ENCODE results near the gene LINGO1. TPM values are rescaled to one million over a fixed set of nuclear protein-coding genes. Genes with fewer than 3 reads are reported as not detected.

LINGO1 gene
- total and polyA plus RNA-seq, 5 donors from 2014 or later = not detected

GRCh38 chr15:77650265-77650664, 17.6 kb upstream of the LINGO1 start:
- Histone ChIP-seq H3K27ac (ENCODE audit: insufficient read depth, low read length, poor library complexity, severe bottlenecking) (no peak overlapping the region), H3K9me3 (ENCODE audit: control insufficient read depth in 2 of 2, low read length in 2 of 2) (no peaks in the 10 kb centered on the region), H3K27me3 (ENCODE audit: control insufficient read depth, insufficient read depth, low read length) (no peaks in the 10 kb centered on the region), H3K4me3 (ENCODE audit: low read depth, low read length) (no peak overlapping the region), H3K4me1 (ENCODE audit: control insufficient read depth, insufficient read depth, low read length, poor library complexity, severe bottlenecking) (no peaks in the 10 kb centered on the region), H3K36me3 (ENCODE audit: control insufficient read depth, insufficient read depth, low read length) (no peaks in the 10 kb centered on the region)
- Mint-ChIP-seq H3K9me3 (peaks cover 0 to 3% (median 0%) of the 10 kb centered on the region in 7 donors), H3K27ac (no peak overlapping the region), H3K4me1 (peaks cover 0 to under 1% (median 0%) of the 10 kb centered on the region in 4 donors), H3K27me3 (peaks cover 14% of the 10 kb centered on the region), H3K4me3 (no peak overlapping the region), H3K36me3 (no peaks in the 10 kb centered on the region)
- DNase-seq = no peak
- no peak for ATAC-seq (ENCODE audit: low read depth in 2 of 2)

- ATAC-seq (ENCODE audit: low read depth in 2 of 2) (no peak), DNase-seq (no peak)
- no peak overlapping the region for H3K4me3 Mint-ChIP-seq
- H3K4me3 ChIP-seq (ENCODE audit: low read depth, low read length) = no peak overlapping the region
- H3K4me1 ChIP-seq (ENCODE audit: control insufficient read depth, insufficient read depth, low read length, poor library complexity, severe bottlenecking) = no peaks in the 10 kb centered on the region
- no peaks in the 10 kb centered on the region for H3K36me3 ChIP-seq (ENCODE audit: control insufficient read depth, insufficient read depth, low read length)
- no peaks in the 10 kb centered on the region for H3K4me1 Mint-ChIP-seq
- H3K9me3 Mint-ChIP-seq = peaks cover 0 to 3% (median 0%) of the 10 kb centered on the region in 7 donors
- H3K27me3 Mint-ChIP-seq = peaks cover 14% of the 10 kb centered on the region
- H3K9me3 ChIP-seq (ENCODE audit: control insufficient read depth in 2 of 2, low read length in 2 of 2) = no peaks in the 10 kb centered on the region
- no peak overlapping the region for H3K27ac Mint-ChIP-seq
- no peak overlapping the region for H3K27ac ChIP-seq (ENCODE audit: insufficient read depth, low read length, poor library complexity, severe bottlenecking)
- H3K36me3 Mint-ChIP-seq = no peaks in the 10 kb centered on the region
- H3K27me3 ChIP-seq (ENCODE audit: control insufficient read depth, insufficient read depth, low read length) = no peaks in the 10 kb centered on the region
Observed at GRCh38 chr15:77649610-77650009, 16.9 kb upstream of the LINGO1 start.

GRCh38 chr15:77649017-77649416, 16.3 kb upstream of the LINGO1 start:
- no peak for ATAC-seq (ENCODE audit: low read depth in 2 of 2)
- Mint-ChIP-seq H3K4me3 (no peak overlapping the region), H3K27ac (no peak overlapping the region), H3K36me3 (no peaks in the 10 kb centered on the region), H3K4me1 (no peaks in the 10 kb centered on the region), H3K27me3 (peaks cover 14% of the 10 kb centered on the region), H3K9me3 (peaks cover 0 to 2% (median 0%) of the 10 kb centered on the region in 7 donors)
- H3K36me3 ChIP-seq (ENCODE audit: control insufficient read depth, insufficient read depth, low read length) = no peaks in the 10 kb centered on the region
- H3K9me3 ChIP-seq (ENCODE audit: control insufficient read depth in 2 of 2, low read length in 2 of 2) = no peaks in the 10 kb centered on the region
- no peaks in the 10 kb centered on the region for H3K27me3 ChIP-seq (ENCODE audit: control insufficient read depth, insufficient read depth, low read length)
- no peak for DNase-seq
- H3K4me1 ChIP-seq (ENCODE audit: control insufficient read depth, insufficient read depth, low read length, poor library complexity, severe bottlenecking) = no peaks in the 10 kb centered on the region
- H3K4me3 ChIP-seq (ENCODE audit: low read depth, low read length) = no peak overlapping the region
- H3K27ac ChIP-seq (ENCODE audit: insufficient read depth, low read length, poor library complexity, severe bottlenecking) = no peak overlapping the region

GRCh38 chr15:77647961-77648360, 15.2 kb upstream of the LINGO1 start:
- ATAC-seq (ENCODE audit: low read depth in 2 of 2) = no peak
- Mint-ChIP-seq H3K9me3 (peaks cover 0 to 1% (median 0%) of the 10 kb centered on the region in 7 donors), H3K36me3 (no peaks in the 10 kb centered on the region), H3K4me1 (no peaks in the 10 kb centered on the region), H3K27me3 (peaks cover 10% of the 10 kb centered on the region), H3K4me3 (no peak overlapping the region), H3K27ac (no peak overlapping the region)
- DNase-seq = no peak
- no peaks in the 10 kb centered on the region for H3K36me3 ChIP-seq (ENCODE audit: control insufficient read depth, insufficient read depth, low read length)
- H3K27ac ChIP-seq (ENCODE audit: insufficient read depth, low read length, poor library complexity, severe bottlenecking) = no peak overlapping the region
- no peak overlapping the region for H3K4me3 ChIP-seq (ENCODE audit: low read depth, low read length)
- H3K4me1 ChIP-seq (ENCODE audit: control insufficient read depth, insufficient read depth, low read length, poor library complexity, severe bottlenecking) = no peaks in the 10 kb centered on the region
- H3K9me3 ChIP-seq (ENCODE audit: control insufficient read depth in 2 of 2, low read length in 2 of 2) = no peaks in the 10 kb centered on the region
- H3K27me3 ChIP-seq (ENCODE audit: control insufficient read depth, insufficient read depth, low read length) = no peaks in the 10 kb centered on the region

- peaks cover 0 to 1% (median 0%) of the 10 kb centered on the region in 7 donors for H3K9me3 Mint-ChIP-seq
- Histone ChIP-seq H3K27me3 (ENCODE audit: control insufficient read depth, insufficient read depth, low read length) (no peaks in the 10 kb centered on the region), H3K9me3 (ENCODE audit: control insufficient read depth in 2 of 2, low read length in 2 of 2) (no peaks in the 10 kb centered on the region), H3K4me3 (ENCODE audit: low read depth, low read length) (no peak overlapping the region), H3K27ac (ENCODE audit: insufficient read depth, low read length, poor library complexity, severe bottlenecking) (no peak overlapping the region), H3K4me1 (ENCODE audit: control insufficient read depth, insufficient read depth, low read length, poor library complexity, severe bottlenecking) (no peaks in the 10 kb centered on the region), H3K36me3 (ENCODE audit: control insufficient read depth, insufficient read depth, low read length) (no peaks in the 10 kb centered on the region)
- no peak overlapping the region for H3K27ac Mint-ChIP-seq
- no peak overlapping the region for H3K4me3 Mint-ChIP-seq
- H3K4me1 Mint-ChIP-seq = no peaks in the 10 kb centered on the region
- H3K36me3 Mint-ChIP-seq = no peaks in the 10 kb centered on the region
- no peak for ATAC-seq (ENCODE audit: low read depth in 2 of 2)
- DNase-seq = no peak
- H3K27me3 Mint-ChIP-seq = peaks cover 4% of the 10 kb centered on the region
Observed at GRCh38 chr15:77646104-77646694, 13.5 kb upstream of the LINGO1 start.

GRCh38 chr15:77645602-77646001, 12.9 kb upstream of the LINGO1 start:
- peaks cover 0 to 1% (median 0%) of the 10 kb centered on the region in 7 donors for H3K9me3 Mint-ChIP-seq
- ATAC-seq (ENCODE audit: low read depth in 2 of 2) (no peak), DNase-seq (no peak)
- H3K27me3 ChIP-seq (ENCODE audit: control insufficient read depth, insufficient read depth, low read length) = no peaks in the 10 kb centered on the region
- H3K27ac ChIP-seq (ENCODE audit: insufficient read depth, low read length, poor library complexity, severe bottlenecking) = no peak overlapping the region
- H3K4me1 Mint-ChIP-seq = no peaks in the 10 kb centered on the region
- H3K36me3 ChIP-seq (ENCODE audit: control insufficient read depth, insufficient read depth, low read length) = no peaks in the 10 kb centered on the region
- no peak overlapping the region for H3K27ac Mint-ChIP-seq
- H3K27me3 Mint-ChIP-seq = peaks cover 4% of the 10 kb centered on the region
- H3K4me3 Mint-ChIP-seq = no peak overlapping the region
- no peaks in the 10 kb centered on the region for H3K9me3 ChIP-seq (ENCODE audit: control insufficient read depth in 2 of 2, low read length in 2 of 2)
- H3K4me3 ChIP-seq (ENCODE audit: low read depth, low read length) = no peak overlapping the region
- H3K36me3 Mint-ChIP-seq = no peaks in the 10 kb centered on the region
- no peaks in the 10 kb centered on the region for H3K4me1 ChIP-seq (ENCODE audit: control insufficient read depth, insufficient read depth, low read length, poor library complexity, severe bottlenecking)

- H3K36me3 Mint-ChIP-seq = no peaks in the 10 kb centered on the region
- peaks cover 7% of the 10 kb centered on the region for H3K27me3 Mint-ChIP-seq
- Histone ChIP-seq H3K36me3 (ENCODE audit: control insufficient read depth, insufficient read depth, low read length) (no peaks in the 10 kb centered on the region), H3K9me3 (ENCODE audit: control insufficient read depth in 2 of 2, low read length in 2 of 2) (no peaks in the 10 kb centered on the region), H3K4me1 (ENCODE audit: control insufficient read depth, insufficient read depth, low read length, poor library complexity, severe bottlenecking) (no peaks in the 10 kb centered on the region), H3K27me3 (ENCODE audit: control insufficient read depth, insufficient read depth, low read length) (no peaks in the 10 kb centered on the region), H3K4me3 (ENCODE audit: low read depth, low read length) (no peak overlapping the region), H3K27ac (ENCODE audit: insufficient read depth, low read length, poor library complexity, severe bottlenecking) (no peak overlapping the region)
- H3K27ac Mint-ChIP-seq = no peak overlapping the region
- H3K4me1 Mint-ChIP-seq = no peaks in the 10 kb centered on the region
- DNase-seq (no peak), ATAC-seq (ENCODE audit: low read depth in 2 of 2) (no peak)
- H3K4me3 Mint-ChIP-seq = no peak overlapping the region
- peaks cover 0 to 3% (median 0%) of the 10 kb centered on the region in 7 donors for H3K9me3 Mint-ChIP-seq
Observed at GRCh38 chr15:77644543-77645247, 12.0 kb upstream of the LINGO1 start.

GRCh38 chr15:77643764-77644163, 11.1 kb upstream of the LINGO1 start:
- H3K4me1 ChIP-seq (ENCODE audit: control insufficient read depth, insufficient read depth, low read length, poor library complexity, severe bottlenecking) = no peaks in the 10 kb centered on the region
- Mint-ChIP-seq H3K27ac (no peak overlapping the region), H3K4me3 (no peak overlapping the region), H3K36me3 (no peaks in the 10 kb centered on the region), H3K9me3 (peaks cover 0 to 2% (median 0%) of the 10 kb centered on the region in 7 donors), H3K4me1 (no peaks in the 10 kb centered on the region), H3K27me3 (peaks cover 12% of the 10 kb centered on the region)
- H3K36me3 ChIP-seq (ENCODE audit: control insufficient read depth, insufficient read depth, low read length) = no peaks in the 10 kb centered on the region
- DNase-seq (no peak), ATAC-seq (ENCODE audit: low read depth in 2 of 2) (no peak)
- no peaks in the 10 kb centered on the region for H3K27me3 ChIP-seq (ENCODE audit: control insufficient read depth, insufficient read depth, low read length)
- no peaks in the 10 kb centered on the region for H3K9me3 ChIP-seq (ENCODE audit: control insufficient read depth in 2 of 2, low read length in 2 of 2)
- no peak overlapping the region for H3K4me3 ChIP-seq (ENCODE audit: low read depth, low read length)
- H3K27ac ChIP-seq (ENCODE audit: insufficient read depth, low read length, poor library complexity, severe bottlenecking) = no peak overlapping the region
